22Rv1 (cell line): ENCODE results near the gene PCYT2.

Experiments used
- H3K27ac ChIP-seq: fragments of 450-650 bp; 2 replicates; pipeline ENCODE4 v1.5.1; 2017
- ZFX ChIP-seq: fragments of 450-650 bp; IDR thresholded peaks from 2 replicates; pipeline ENCODE4 v1.6.1; 2017; ENCODE audit warnings: antibody characterized with exemption, borderline replicate concordance
- TF ChIP-seq, protein P1 (sequence below): fragments of 450-650 bp; IDR thresholded peaks from 2 replicates; pipeline ENCODE4 v1.5.1; 2017; ENCODE audit warnings: mild to moderate bottlenecking

The PCYT2 gene

GRCh38 chr17:81908793-81909192, 2.4 kb downstream of the PCYT2 start:
- no peak for TF ChIP-seq ZFX
- TF ChIP-seq, protein P1, sequence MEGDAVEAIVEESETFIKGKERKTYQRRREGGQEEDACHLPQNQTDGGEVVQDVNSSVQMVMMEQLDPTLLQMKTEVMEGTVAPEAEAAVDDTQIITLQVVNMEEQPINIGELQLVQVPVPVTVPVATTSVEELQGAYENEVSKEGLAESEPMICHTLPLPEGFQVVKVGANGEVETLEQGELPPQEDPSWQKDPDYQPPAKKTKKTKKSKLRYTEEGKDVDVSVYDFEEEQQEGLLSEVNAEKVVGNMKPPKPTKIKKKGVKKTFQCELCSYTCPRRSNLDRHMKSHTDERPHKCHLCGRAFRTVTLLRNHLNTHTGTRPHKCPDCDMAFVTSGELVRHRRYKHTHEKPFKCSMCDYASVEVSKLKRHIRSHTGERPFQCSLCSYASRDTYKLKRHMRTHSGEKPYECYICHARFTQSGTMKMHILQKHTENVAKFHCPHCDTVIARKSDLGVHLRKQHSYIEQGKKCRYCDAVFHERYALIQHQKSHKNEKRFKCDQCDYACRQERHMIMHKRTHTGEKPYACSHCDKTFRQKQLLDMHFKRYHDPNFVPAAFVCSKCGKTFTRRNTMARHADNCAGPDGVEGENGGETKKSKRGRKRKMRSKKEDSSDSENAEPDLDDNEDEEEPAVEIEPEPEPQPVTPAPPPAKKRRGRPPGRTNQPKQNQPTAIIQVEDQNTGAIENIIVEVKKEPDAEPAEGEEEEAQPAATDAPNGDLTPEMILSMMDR: no peak
- H3K27ac ChIP-seq: no peak overlapping the region

DNA sequence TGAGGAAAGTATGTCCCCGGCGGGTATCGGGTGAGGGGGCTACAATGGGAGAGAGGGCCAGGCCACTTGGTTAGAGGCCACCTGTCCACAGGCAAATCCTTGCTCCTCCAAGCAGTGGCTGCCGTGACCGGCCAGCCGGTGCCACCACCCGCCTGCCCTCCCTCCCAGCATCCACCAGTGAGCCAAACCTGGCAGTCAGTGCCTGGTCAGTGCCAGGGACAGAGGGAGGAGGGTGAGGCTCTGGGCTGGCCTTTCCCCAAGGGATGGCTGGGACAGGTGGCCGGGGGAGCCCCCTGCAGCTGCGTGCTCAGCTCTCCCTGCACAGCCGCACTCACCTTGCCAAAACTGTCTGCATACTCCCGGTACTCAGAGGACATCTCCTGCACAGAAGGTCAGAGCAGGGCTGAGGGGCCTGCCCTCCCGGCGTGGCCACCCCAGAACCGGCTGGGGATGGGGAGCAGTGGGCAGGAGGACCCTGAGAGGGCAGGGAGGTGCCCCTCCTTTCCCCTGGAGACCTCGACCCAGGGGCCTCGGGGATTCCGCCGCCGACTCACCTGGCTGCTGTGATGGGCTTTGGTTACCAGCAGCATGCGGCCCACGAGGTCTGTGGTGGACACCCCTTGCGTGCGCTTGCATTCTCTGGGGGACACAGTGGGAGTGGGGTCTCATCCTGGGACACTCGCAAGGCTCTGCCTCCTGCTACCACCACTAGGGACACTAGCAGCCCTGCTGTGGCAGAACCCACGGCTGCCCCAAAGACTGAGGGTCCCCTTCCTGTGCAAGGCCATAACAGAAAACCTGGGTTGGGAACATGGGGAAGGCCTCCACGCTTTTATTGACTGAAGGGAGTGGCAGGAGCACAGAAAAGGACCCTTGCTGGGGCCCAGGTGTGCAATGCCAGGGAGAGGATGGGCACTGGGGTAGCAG, 3.7 kb downstream of the PCYT2 start:
- no peak for TF ChIP-seq ZFX
- TF ChIP-seq, protein P1: no peak

GRCh38 chr17:81906476-81907218, 4.6 kb downstream of the PCYT2 start:
- H3K27ac ChIP-seq: no peak overlapping the region
- TF ChIP-seq, protein P1: no peak
- TF ChIP-seq ZFX: no peak

More for the DNA sequence above, 3.7 kb downstream of the PCYT2 start:
- no peak overlapping the region for H3K27ac ChIP-seq

GRCh38 chr17:81905993-81906392, 5.2 kb downstream of the PCYT2 start:
- H3K27ac ChIP-seq: no peak overlapping the region
- TF ChIP-seq, protein P1: no peak
- TF ChIP-seq ZFX: no peak

- H3K27ac ChIP-seq: no peak overlapping the region
- TF ChIP-seq, protein P1: no peak
- TF ChIP-seq ZFX: no peak
These were observed 5.7 kb downstream of the PCYT2 start for GRCh38 chr17:81905424-81905875.

- H3K27ac ChIP-seq: peak overlapping the region; percentile 72; the same call in 1 of the 2 replicates
- no peak for TF ChIP-seq ZFX
- TF ChIP-seq, protein P1: no peak
These were observed 6.4 kb downstream of the PCYT2 start for GRCh38 chr17:81904600-81905423.
